OCI-LY7 (cell line): Measurements from ENCODE around the gene HOXB6. TPM values are rescaled to one million over a fixed set of nuclear protein-coding genes. Genes with fewer than 3 reads are reported as not detected.

ENCODE experiments used
- BruUV-seq: library from RNA; stranded (reverse); fragments of 400-500 nt; replicated peaks from 2 replicates; lab custom pipeline; 2021; lab: Mats Ljungman, UMichigan
- CTCF ChIA-PET: fragments of 300-600 bp; sonication (Branson Sonifier 250); formaldehyde crosslinking; loops from one replicate; lab custom pipeline; 2022; ENCODE audit warnings: antibody characterized with exemption; ENCODE audit not compliant: unreplicated experiment; lab: Charles Lee
- POLR2A ChIA-PET: fragments of 300-600 bp; sonication (Branson Sonifier 250); formaldehyde crosslinking; loops from one replicate; lab custom pipeline; 2022; ENCODE audit warnings: antibody characterized with exemption; lab: Charles Lee
- DNase-seq: peaks from one replicate; pipeline ENCODE4 v3.0.0-alpha.2; 2015; ENCODE audit warnings: low spot score
- H2AFZ ChIP-seq: fragments of 200-600 bp; sonication (generic), shearing (Covaris generic); 2 replicates; pipeline ENCODE4 v1.6.1; 2014; ENCODE audit warnings: mild to moderate bottlenecking, antibody characterized with exemption, low read length, moderate library complexity
- H3K27ac ChIP-seq: fragments of 200-600 bp; sonication (generic); 2 replicates; pipeline ENCODE4 v1.5.1; 2014; ENCODE audit warnings: mixed run types, low read depth, mild to moderate bottlenecking, moderate library complexity, low read length, inconsistent platforms; ENCODE audit not compliant: poor library complexity, severe bottlenecking
- H3K36me3 ChIP-seq: fragments of 200-600 bp; sonication (generic); 2 replicates; pipeline ENCODE4 v1.6.1; 2014; ENCODE audit warnings: mild to moderate bottlenecking, antibody characterized with exemption, low read length, moderate library complexity, mixed read lengths; ENCODE audit not compliant: insufficient read depth
- H3K4me1 ChIP-seq: fragments of 200-600 bp; sonication (generic); 2 replicates; pipeline ENCODE4 v1.5.1; 2014; ENCODE audit warnings: mild to moderate bottlenecking, low read length; ENCODE audit not compliant: insufficient read depth, poor library complexity, severe bottlenecking
- H3K4me2 ChIP-seq: fragments of 200-600 bp; sonication (generic); 2 replicates; pipeline ENCODE4 v1.6.1; 2014; ENCODE audit warnings: mild to moderate bottlenecking, low read length
- H3K4me3 ChIP-seq: fragments of 200-600 bp; sonication (generic); 2 replicates; pipeline ENCODE4 v1.5.1; 2014; ENCODE audit warnings: mild to moderate bottlenecking, low read depth, low read length; ENCODE audit not compliant: poor library complexity, severe bottlenecking
- H3K79me2 ChIP-seq: fragments of 200-600 bp; sonication (generic); 2 replicates; pipeline ENCODE4 v1.6.1; 2016; ENCODE audit warnings: low read depth, mild to moderate bottlenecking, low read length, moderate library complexity, mixed read lengths; ENCODE audit not compliant: insufficient read depth
- H3K9me2 ChIP-seq: fragments of 200-600 bp; sonication (generic); 2 replicates; pipeline ENCODE4 v1.6.1; 2016; ENCODE audit warnings: mild to moderate bottlenecking, low read length, mixed read lengths; ENCODE audit not compliant: insufficient read depth
- H3K9me3 ChIP-seq: fragments of 200-600 bp; sonication (generic); 2 replicates; pipeline ENCODE4 v1.6.1; 2014; ENCODE audit warnings: mild to moderate bottlenecking, mixed run types, low read length, mixed read lengths
- H4K20me1 ChIP-seq: fragments of 200-600 bp; sonication (generic); 2 replicates; pipeline ENCODE4 v1.6.1; 2014; ENCODE audit warnings: mild to moderate bottlenecking, antibody characterized with exemption, low read length, moderate library complexity, mixed read lengths; ENCODE audit not compliant: insufficient read depth
- EZH2phosphoT487 ChIP-seq: fragments of 200-600 bp; sonication (generic); IDR thresholded peaks from 2 replicates; pipeline ENCODE4 v1.6.1; 2018; ENCODE audit warnings: low read depth, borderline replicate concordance, mild to moderate bottlenecking, mixed run types, antibody characterized with exemption, low read length, moderate library complexity, mixed read lengths
- intact Hi-C: fragments of 100-400 bp; cut with micrococcal nuclease; formaldehyde crosslinking; loops from one replicate; pipeline ENCODE4 v1.10.0; 2022; ENCODE audit not compliant: unreplicated experiment
- total RNA-seq, 2 experiments: library from RNA; depleted of rRNA in 1 of 2; stranded (reverse); fragments of >200 nt in 1 of 2; shearing (Covaris generic) in 1 of 2; gene quantifications; 2 replicates each; pipeline ENCODE4 v1.2.3, GENCODE V29; 2014 to 2022
- TF ChIP-seq, protein P1 (sequence below): fragments of 200-600 bp; sonication (generic); conservative IDR thresholded peaks from 2 replicates; pipeline ENCODE4 v1.5.1; 2014; ENCODE audit warnings: mild to moderate bottlenecking, antibody characterized with exemption, low read length, moderate library complexity, mixed read lengths

The HOXB6 gene
- total RNA-seq, 2 experiments from 2014 or later = not detected

DNA sequence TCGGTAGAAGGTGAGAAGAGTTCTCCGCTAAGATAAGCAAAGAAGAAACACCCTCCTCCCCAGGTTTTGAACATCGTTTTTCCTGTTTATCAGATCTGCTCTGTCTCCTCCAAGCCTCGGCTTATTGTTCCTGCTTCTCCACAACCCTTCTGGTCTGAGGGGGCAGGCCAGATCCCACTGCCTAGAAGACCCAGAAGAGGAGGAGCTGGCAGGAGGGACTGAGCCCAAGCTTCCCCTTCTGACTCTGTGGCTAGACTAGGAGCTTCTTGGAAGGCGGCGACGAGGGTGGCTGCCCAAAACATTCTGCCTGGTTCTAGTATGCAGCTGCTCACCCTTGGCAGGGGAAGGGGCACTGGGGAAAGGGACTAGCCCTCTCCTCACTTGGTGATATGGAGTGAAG lies 6.0 kb downstream of the HOXB6 start:
- Histone ChIP-seq H2AFZ (no peak overlapping the region), H3K4me1 (peaks cover 6% of the 10 kb centered on the region), H3K9me3 (no peaks in the 10 kb centered on the region), H3K79me2 (no peaks in the 10 kb centered on the region), H3K9me2 (no peaks in the 10 kb centered on the region), H4K20me1 (no peaks in the 10 kb centered on the region), H3K4me2 (no peak overlapping the region), H3K36me3 (no peaks in the 10 kb centered on the region), H3K27ac (no peak overlapping the region), H3K4me3 (no peak overlapping the region)
- no peak for DNase-seq
- no TSS peak for BruUV-seq
- ChIA-PET CTCF (no interaction called here), POLR2A (interaction anchor here (0.6 kb wide), 1 partner anchor 51 kb away, joined by 3 read pairs; no protein-coding TSS in a partner anchor)
- TF ChIP-seq, protein P1, sequence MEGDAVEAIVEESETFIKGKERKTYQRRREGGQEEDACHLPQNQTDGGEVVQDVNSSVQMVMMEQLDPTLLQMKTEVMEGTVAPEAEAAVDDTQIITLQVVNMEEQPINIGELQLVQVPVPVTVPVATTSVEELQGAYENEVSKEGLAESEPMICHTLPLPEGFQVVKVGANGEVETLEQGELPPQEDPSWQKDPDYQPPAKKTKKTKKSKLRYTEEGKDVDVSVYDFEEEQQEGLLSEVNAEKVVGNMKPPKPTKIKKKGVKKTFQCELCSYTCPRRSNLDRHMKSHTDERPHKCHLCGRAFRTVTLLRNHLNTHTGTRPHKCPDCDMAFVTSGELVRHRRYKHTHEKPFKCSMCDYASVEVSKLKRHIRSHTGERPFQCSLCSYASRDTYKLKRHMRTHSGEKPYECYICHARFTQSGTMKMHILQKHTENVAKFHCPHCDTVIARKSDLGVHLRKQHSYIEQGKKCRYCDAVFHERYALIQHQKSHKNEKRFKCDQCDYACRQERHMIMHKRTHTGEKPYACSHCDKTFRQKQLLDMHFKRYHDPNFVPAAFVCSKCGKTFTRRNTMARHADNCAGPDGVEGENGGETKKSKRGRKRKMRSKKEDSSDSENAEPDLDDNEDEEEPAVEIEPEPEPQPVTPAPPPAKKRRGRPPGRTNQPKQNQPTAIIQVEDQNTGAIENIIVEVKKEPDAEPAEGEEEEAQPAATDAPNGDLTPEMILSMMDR = no peak
- TF ChIP-seq EZH2phosphoT487 = no peak
- intact Hi-C loops = loop anchor here (10.0 kb wide), 1 partner anchor 334 kb away; no protein-coding TSS in a partner anchor

DNA sequence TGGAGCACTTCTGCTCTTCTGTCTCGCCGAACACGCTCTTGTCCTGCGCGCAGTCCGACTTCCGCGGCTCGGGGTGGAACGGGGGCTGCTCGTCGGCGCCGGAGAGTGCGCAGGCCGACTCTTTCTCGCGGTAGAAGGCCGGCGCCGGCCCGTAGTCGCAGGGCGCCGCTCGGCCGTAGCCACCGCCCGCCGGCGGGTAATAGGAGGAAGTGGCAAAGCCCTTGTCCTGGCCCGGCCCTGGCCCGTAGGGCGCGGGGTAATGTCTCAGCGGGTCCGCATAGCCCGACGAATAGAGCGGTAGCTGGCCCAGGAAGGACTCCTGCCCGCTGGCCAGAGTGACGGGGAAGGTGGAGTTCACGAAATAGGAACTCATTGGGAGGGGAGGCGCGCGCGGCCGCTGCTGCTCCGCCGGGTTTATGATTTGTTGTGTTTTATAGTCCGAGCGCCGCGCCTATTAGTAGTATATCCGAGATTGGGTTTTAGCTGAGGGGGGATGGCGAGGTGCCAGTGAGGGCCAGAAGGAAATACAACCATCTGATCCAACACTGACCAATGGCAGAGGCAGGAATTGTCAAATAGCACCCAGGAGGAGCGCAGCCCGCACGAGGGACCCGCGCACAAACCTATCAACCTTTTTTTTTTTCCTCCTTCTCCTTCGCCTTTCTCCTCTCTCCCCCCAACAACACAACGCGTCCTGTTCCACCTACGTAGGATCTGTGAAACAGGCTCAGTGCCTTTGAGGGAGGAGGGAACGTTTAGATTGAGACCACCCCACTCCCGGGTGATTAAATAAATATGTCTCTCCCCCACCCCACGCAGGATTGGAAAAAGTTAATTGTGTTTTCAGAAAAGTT lies 6.8 kb downstream of the HOXB6 start:
- no peaks in the 10 kb centered on the region for H3K79me2 ChIP-seq
- H3K4me1 ChIP-seq = peaks cover 6% of the 10 kb centered on the region
- peak; percentile 55 for DNase-seq
- no peaks in the 10 kb centered on the region for H3K9me3 ChIP-seq
- H3K9me2 ChIP-seq = no peaks in the 10 kb centered on the region
- H3K4me2 ChIP-seq = peak overlapping the region; percentile 60
- CTCF ChIA-PET = no interaction called here
- H2AFZ ChIP-seq = peak overlapping the region; percentile 40
- H4K20me1 ChIP-seq = no peaks in the 10 kb centered on the region
- no peaks in the 10 kb centered on the region for H3K36me3 ChIP-seq
- peak overlapping the region; percentile 57 for H3K4me3 ChIP-seq
- H3K27ac ChIP-seq = no peak overlapping the region
- POLR2A ChIA-PET = no interaction called here
- no TSS peak for BruUV-seq
- TF ChIP-seq EZH2phosphoT487 = peak; percentile 99
- TF ChIP-seq, protein P1 = no peak
- intact Hi-C loops = loop anchor here (10.0 kb wide), 1 partner anchor 333 kb away; no protein-coding TSS in a partner anchor

DNA sequence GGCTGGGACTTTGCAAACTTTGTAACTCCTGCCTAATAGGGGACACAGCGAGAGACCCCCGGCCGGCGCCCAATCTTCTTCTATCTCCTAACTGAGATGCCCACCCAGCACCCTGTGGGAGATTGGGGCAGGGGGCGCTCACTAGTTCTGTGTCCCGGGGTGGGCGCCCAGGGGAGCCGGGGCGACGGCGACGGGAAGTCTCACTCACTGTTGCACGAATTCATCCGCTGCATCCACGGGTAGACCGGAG lies 7.3 kb downstream of the HOXB6 start:
- Histone ChIP-seq H3K27ac (no peak overlapping the region), H3K36me3 (no peaks in the 10 kb centered on the region), H2AFZ (peak overlapping the region; percentile 40), H3K9me2 (no peaks in the 10 kb centered on the region), H3K9me3 (no peaks in the 10 kb centered on the region), H4K20me1 (no peaks in the 10 kb centered on the region), H3K4me3 (peak overlapping the region; percentile 57), H3K79me2 (no peaks in the 10 kb centered on the region), H3K4me1 (peaks cover 6% of the 10 kb centered on the region), H3K4me2 (peak overlapping the region; percentile 60)
- no TSS peak for BruUV-seq
- no peak for DNase-seq
- ChIA-PET POLR2A (no interaction called here), CTCF (no interaction called here)
- intact Hi-C loops = loop anchor here (10.0 kb wide), 1 partner anchor 333 kb away; no protein-coding TSS in a partner anchor
- TF ChIP-seq EZH2phosphoT487 = no peak
- TF ChIP-seq, protein P1 = no peak
